ENCODE data around the gene GPER1.

Gene GPER1

GRCh38 chr7:1100834-1101562, 13.1 kb downstream of the GPER1 start:
- no peak overlapping the region for H3K4me3 ChIP-seq (ENCODE audit: low read depth, low read length)
- no peak for DNase-seq (ENCODE audit: low read depth)
- no peak for TF ChIP-seq POLR2A (IDR thresholded peaks at IDR 0.05; ENCODE audit: extremely low read depth, insufficient read length)
- TF ChIP-seq MAX (IDR thresholded peaks at IDR 0.05; ENCODE audit: low read depth, low read length), result no peak
- no peak for TF ChIP-seq CTCF (IDR thresholded peaks at IDR 0.05; ENCODE audit: low read depth, low read length)
- no peak for TF ChIP-seq MYC (IDR thresholded peaks at IDR 0.05; ENCODE audit: low read depth, low read length)

GRCh38 chr7:1101563-1102431, 13.9 kb downstream of the GPER1 start:
- H3K4me3 ChIP-seq (ENCODE audit: low read depth, low read length), result no peak overlapping the region
- no peak for DNase-seq (ENCODE audit: low read depth)
- no peak for TF ChIP-seq CTCF (IDR thresholded peaks at IDR 0.05; ENCODE audit: low read depth, low read length)
- no peak for TF ChIP-seq POLR2A (IDR thresholded peaks at IDR 0.05; ENCODE audit: extremely low read depth, insufficient read length)
- TF ChIP-seq MAX (IDR thresholded peaks at IDR 0.05; ENCODE audit: low read depth, low read length), result no peak
- TF ChIP-seq MYC (IDR thresholded peaks at IDR 0.05; ENCODE audit: low read depth, low read length), result no peak

GRCh38 chr7:1103009-1103788, 15.3 kb downstream of the GPER1 start:
- DNase-seq (ENCODE audit: low read depth), result no peak
- H3K4me3 ChIP-seq (ENCODE audit: low read depth, low read length), result no peak overlapping the region
- TF ChIP-seq MAX (IDR thresholded peaks at IDR 0.05; ENCODE audit: low read depth, low read length) (no peak), MYC (IDR thresholded peaks at IDR 0.05; ENCODE audit: low read depth, low read length) (no peak), CTCF (IDR thresholded peaks at IDR 0.05; ENCODE audit: low read depth, low read length) (no peak), POLR2A (IDR thresholded peaks at IDR 0.05; ENCODE audit: extremely low read depth, insufficient read length) (no peak)

- DNase-seq (ENCODE audit: low read depth), result no peak
- H3K4me3 ChIP-seq (ENCODE audit: low read depth, low read length), result no peak overlapping the region
- no peak for TF ChIP-seq MAX (IDR thresholded peaks at IDR 0.05; ENCODE audit: low read depth, low read length)
- TF ChIP-seq POLR2A (IDR thresholded peaks at IDR 0.05; ENCODE audit: extremely low read depth, insufficient read length), result no peak
- no peak for TF ChIP-seq CTCF (IDR thresholded peaks at IDR 0.05; ENCODE audit: low read depth, low read length)
- TF ChIP-seq MYC (IDR thresholded peaks at IDR 0.05; ENCODE audit: low read depth, low read length), result no peak
These were observed 16.0 kb downstream of the GPER1 start for GRCh38 chr7:1103789-1104515.
